Measurements from ENCODE around the gene FAM50A.

GRCh38 chrX:154403192-154403591 lies 40.7 kb upstream of the FAM50A start:
- TF ChIP-seq CTCF (conservative IDR thresholded peaks at IDR 0.05 in 1 of 2, IDR thresholded peaks at IDR 0.05 in 1 of 2; ENCODE audit: low read depth in 1 of 2, low read length in 2 of 2) (no peak), EZH2 (IDR thresholded peaks at IDR 0.05; ENCODE audit: low read length, missing control alignments) (no peak)

All from fibroblast of lung (primary cell).